ENCODE data around the gene ULK4. TPM values are rescaled to one million over a fixed set of nuclear protein-coding genes. Genes with fewer than 3 reads are reported as not detected.

Gene ULK4
- total and polyA plus RNA-seq, 2 of the 8 experiments (the other 6 are each of a cell fraction or from before 2014, with no cell fraction given): 3.0 to 10.8 TPM

DNA sequence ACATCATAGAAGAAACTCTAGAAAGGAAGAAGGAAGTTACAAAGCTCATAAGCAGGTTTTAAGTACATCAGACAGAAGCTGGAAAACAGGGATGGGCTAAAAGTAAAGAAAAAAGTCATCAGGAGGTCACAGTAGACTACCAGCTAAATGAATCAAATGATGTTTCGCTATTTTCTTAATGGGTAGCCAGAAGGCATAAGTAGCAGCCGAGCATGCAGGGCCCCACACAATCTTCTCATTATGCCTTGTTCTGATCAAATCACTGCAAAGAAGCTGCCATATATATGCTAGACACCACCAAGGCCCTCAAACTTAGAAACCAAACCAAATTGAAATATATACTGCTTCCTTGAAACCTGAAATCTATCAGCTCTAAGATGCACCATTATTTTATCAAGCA lies 349.1 kb downstream of the ULK4 start:
- Histone ChIP-seq H3K36me3 (ENCODE audit: control insufficient read depth in 2 of 4, insufficient read depth in 4 of 4, low read length in 3 of 4) (no peaks in the 10 kb centered on the region), H3K18ac (ENCODE audit: extremely low read depth, low read length) (no peak overlapping the region), H3K9ac (replicated peaks in 1 of 4; ENCODE audit: extremely low read depth in 1 of 4, low read depth in 3 of 4, low read length in 3 of 4) (no peak overlapping the region), H2BK120ac (replicated peaks; ENCODE audit: low read depth, low read length) (no peak overlapping the region), H2BK20ac (ENCODE audit: low read length) (no peak overlapping the region), H3K79me1 (ENCODE audit: low read depth, low read length) (no peaks in the 10 kb centered on the region), H3K56ac (replicated peaks; ENCODE audit: insufficient read length, low read depth, low read length) (no peak overlapping the region), H2BK15ac (ENCODE audit: low read length) (no peak overlapping the region), H4K8ac (ENCODE audit: extremely low read depth, insufficient read depth, low read length) (no peak overlapping the region), H4K5ac (ENCODE audit: insufficient read length, low read depth, low read length) (no peak overlapping the region), H3K4me2 (ENCODE audit: insufficient read depth in 1 of 2, low read depth in 2 of 2, low read length in 2 of 2) (no peak overlapping the region), H3K9me3 (ENCODE audit: insufficient read depth in 2 of 2, low read depth in 1 of 2, low read length in 1 of 2) (no peaks in the 10 kb centered on the region), H3K23ac (ENCODE audit: insufficient read length) (no peak overlapping the region), H3K4me3 (ENCODE audit: extremely low read depth in 1 of 4, insufficient read depth in 2 of 4, low read depth in 3 of 4, low read length in 4 of 4) (no peak overlapping the region), H2BK5ac (ENCODE audit: low read depth, low read length) (no peak overlapping the region), H2AFZ (ENCODE audit: low read length) (no peak overlapping the region), H3K27ac (ENCODE audit: low read depth, low read length) (no peak overlapping the region), H3K27me3 (replicated peaks in 1 of 4; ENCODE audit: control insufficient read depth in 3 of 4, extremely low read depth in 1 of 4, insufficient read depth in 3 of 4, low read length in 3 of 4) (no peaks in the 10 kb centered on the region), H3K14ac (ENCODE audit: insufficient read length) (no peak overlapping the region), H2BK12ac (ENCODE audit: low read depth, low read length) (no peak overlapping the region), H4K20me1 (replicated peaks in 1 of 2; ENCODE audit: control insufficient read depth in 1 of 2, insufficient read depth in 2 of 2, low read length in 2 of 2) (no peaks in the 10 kb centered on the region), H3K4ac (replicated peaks; ENCODE audit: insufficient read length, low read depth, low read length) (no peak overlapping the region), H2AK5ac (ENCODE audit: low read depth, low read length) (no peak overlapping the region), H3K79me2 (ENCODE audit: control insufficient read depth in 1 of 2, insufficient read depth in 2 of 2, low read length in 2 of 2) (no peaks in the 10 kb centered on the region), H3K4me1 (replicated peaks in 1 of 4; ENCODE audit: control insufficient read depth in 3 of 4, insufficient read depth in 4 of 4, low read length in 3 of 4) (no peaks in the 10 kb centered on the region), H3K23me2 (ENCODE audit: low read depth, low read length) (no peaks in the 10 kb centered on the region), H4K91ac (replicated peaks; ENCODE audit: insufficient read length, low read length) (no peak overlapping the region)
- ChIA-PET POLR2A (ENCODE audit: partially characterized antibody) (no interaction called here), CTCF (ENCODE audit: partially characterized antibody) (interaction anchor here (0.7 to 1.7 kb wide), 3 partner anchors 20 to 47 kb away, joined by 3 to 5 read pairs (median 3); no protein-coding TSS in a partner anchor)
- FAIRE-seq: no peak
- no peak for DNase-seq (ENCODE audit: low read depth in 1 of 2, low spot score in 2 of 2)
- 91% methylated on average over 2 of the region's 2 CpGs; no CpG with 5 or more reads in 1 of the 2 experiments for WGBS, 2 experiments (ENCODE audit: extremely low coverage in 1 of 2, insufficient coverage in 1 of 2, insufficient read length in 1 of 2, insufficient replicate concordance in 2 of 2, low coverage in 1 of 2, low lambda C conversion rate in 2 of 2, missing lambda C conversion rate in 1 of 2)
- no peak for TF ChIP-seq SP1 (IDR thresholded peaks at IDR 0.05; ENCODE audit: low read depth, low read length)
- TF ChIP-seq CBX8 (IDR thresholded peaks at IDR 0.05; ENCODE audit: borderline replicate concordance, low read depth, low read length): no peak
- TF ChIP-seq EP300 (IDR thresholded peaks at IDR 0.05; ENCODE audit: borderline replicate concordance in 1 of 2, low read depth in 2 of 2, low read length in 2 of 2): no peak
- no peak for TF ChIP-seq JUN (IDR thresholded peaks at IDR 0.05; ENCODE audit: low read depth, low read length)
- TF ChIP-seq RFX5 (IDR thresholded peaks at IDR 0.05; ENCODE audit: borderline replicate concordance, low read depth, low read length): no peak
- no peak for TF ChIP-seq HDAC6 (IDR thresholded peaks at IDR 0.05; ENCODE audit: low read depth, low read length)
- TF ChIP-seq POLR2AphosphoS5 (IDR thresholded peaks at IDR 0.05; ENCODE audit: low read depth, low read length): no peak
- no peak for TF ChIP-seq SP4 (IDR thresholded peaks at IDR 0.05; ENCODE audit: low read length)
- no peak for TF ChIP-seq ZNF274 (IDR thresholded peaks at IDR 0.05; ENCODE audit: borderline replicate concordance, extremely low read depth, low read length)
- TF ChIP-seq RNF2 (IDR thresholded peaks at IDR 0.05; ENCODE audit: borderline replicate concordance, low read depth, low read length, missing control alignments, poor library complexity, severe bottlenecking): no peak
- no peak for TF ChIP-seq TEAD4 (IDR thresholded peaks at IDR 0.05; ENCODE audit: low read depth, low read length)
- no peak for TF ChIP-seq BRCA1 (IDR thresholded peaks at IDR 0.05; ENCODE audit: low read depth, low read length)
- TF ChIP-seq GTF2F1 (IDR thresholded peaks at IDR 0.05; ENCODE audit: borderline replicate concordance, low read depth, low read length): no peak
- TF ChIP-seq CREB1 (IDR thresholded peaks at IDR 0.05): no peak
- TF ChIP-seq SIN3A (conservative IDR thresholded peaks at IDR 0.05 in 1 of 2, IDR thresholded peaks at IDR 0.05 in 1 of 2; ENCODE audit: low read depth in 1 of 2, low read length in 2 of 2): no peak

All from H1 (cell line).